Kidney epithelial cell (primary cell): Measurements from ENCODE around the gene TMEM150A. TPM values are rescaled to one million over a fixed set of nuclear protein-coding genes. Genes with fewer than 3 reads are reported as not detected.

Experiments
- DNase-seq: peaks from one replicate; pipeline ENCODE4 v3.0.0-alpha.2; 2010; ENCODE audit warnings: low read depth
- H3K27me3 ChIP-seq: 2 replicates; pipeline ENCODE4 v1.6.0; 2011; ENCODE audit warnings: low read length; ENCODE audit not compliant: control insufficient read depth, insufficient read depth
- H3K36me3 ChIP-seq: 2 replicates; pipeline ENCODE4 v1.5.1; 2011; ENCODE audit warnings: low read length; ENCODE audit not compliant: control insufficient read depth, insufficient read depth
- H3K4me3 ChIP-seq: 2 replicates; pipeline ENCODE4 v1.5.1; 2011; ENCODE audit warnings: low read depth, mild to moderate bottlenecking, control low read depth, low read length
- total RNA-seq: library from RNA; depleted of rRNA; stranded (reverse); fragments of >200 nt; gene quantifications from 2 replicates; pipeline ENCODE4 v1.2.3, GENCODE V29; 2015
- TF ChIP-seq, protein P1 (sequence below): IDR thresholded peaks from 2 replicates; pipeline ENCODE4 v1.5.1; 2011; ENCODE audit warnings: mild to moderate bottlenecking, moderate library complexity, low read length, control low read depth, inconsistent platforms; ENCODE audit not compliant: insufficient read depth, poor library complexity, severe bottlenecking

The TMEM150A gene
- total RNA-seq, 1 donor from 2014 or later: 19.1 TPM

DNA sequence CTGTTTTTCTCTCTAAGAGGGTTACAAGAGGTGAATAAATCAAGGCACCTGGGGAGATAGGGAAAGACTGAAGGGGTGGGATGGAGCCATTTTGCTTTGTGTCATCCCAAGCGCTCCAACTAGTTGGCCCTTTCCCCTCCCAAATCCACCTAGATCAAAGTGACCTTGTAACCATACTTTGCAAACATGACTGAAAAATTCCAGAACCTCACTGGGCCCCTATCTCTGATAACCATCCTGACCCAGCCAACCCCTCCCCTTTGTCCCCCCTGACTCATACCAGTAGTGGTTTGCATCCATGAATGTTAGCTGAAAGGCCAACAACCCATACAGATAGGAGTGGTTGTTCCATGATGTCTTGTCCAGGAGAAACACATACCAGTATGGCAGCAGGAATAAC, 44.3 kb downstream of the TMEM150A start:
- Histone ChIP-seq H3K27me3 (no peaks in the 10 kb centered on the region), H3K4me3 (no peak overlapping the region), H3K36me3 (peaks cover 5% of the 10 kb centered on the region)
- TF ChIP-seq, protein P1, sequence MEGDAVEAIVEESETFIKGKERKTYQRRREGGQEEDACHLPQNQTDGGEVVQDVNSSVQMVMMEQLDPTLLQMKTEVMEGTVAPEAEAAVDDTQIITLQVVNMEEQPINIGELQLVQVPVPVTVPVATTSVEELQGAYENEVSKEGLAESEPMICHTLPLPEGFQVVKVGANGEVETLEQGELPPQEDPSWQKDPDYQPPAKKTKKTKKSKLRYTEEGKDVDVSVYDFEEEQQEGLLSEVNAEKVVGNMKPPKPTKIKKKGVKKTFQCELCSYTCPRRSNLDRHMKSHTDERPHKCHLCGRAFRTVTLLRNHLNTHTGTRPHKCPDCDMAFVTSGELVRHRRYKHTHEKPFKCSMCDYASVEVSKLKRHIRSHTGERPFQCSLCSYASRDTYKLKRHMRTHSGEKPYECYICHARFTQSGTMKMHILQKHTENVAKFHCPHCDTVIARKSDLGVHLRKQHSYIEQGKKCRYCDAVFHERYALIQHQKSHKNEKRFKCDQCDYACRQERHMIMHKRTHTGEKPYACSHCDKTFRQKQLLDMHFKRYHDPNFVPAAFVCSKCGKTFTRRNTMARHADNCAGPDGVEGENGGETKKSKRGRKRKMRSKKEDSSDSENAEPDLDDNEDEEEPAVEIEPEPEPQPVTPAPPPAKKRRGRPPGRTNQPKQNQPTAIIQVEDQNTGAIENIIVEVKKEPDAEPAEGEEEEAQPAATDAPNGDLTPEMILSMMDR: no peak
- no peak for DNase-seq

DNA sequence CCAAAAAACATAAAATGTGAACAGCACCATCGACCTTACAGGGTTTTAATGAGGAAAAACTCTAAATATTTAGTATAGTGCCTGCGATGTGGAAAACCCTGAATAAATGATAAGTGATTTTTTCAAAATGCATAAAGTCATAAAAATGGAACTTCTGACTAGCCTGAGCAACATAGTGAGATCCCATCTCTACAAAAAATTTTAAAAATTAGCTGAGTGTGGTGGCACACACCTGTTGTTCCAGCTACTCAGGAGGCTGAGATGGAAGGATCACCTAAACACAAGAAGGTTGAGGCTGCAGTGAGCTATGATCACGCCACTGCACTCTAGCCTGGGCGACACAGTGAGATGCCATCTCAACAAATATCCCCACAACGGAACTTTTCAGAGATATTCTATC, 45.4 kb downstream of the TMEM150A start:
- Histone ChIP-seq H3K4me3 (no peak overlapping the region), H3K27me3 (no peaks in the 10 kb centered on the region), H3K36me3 (peaks cover 5% of the 10 kb centered on the region)
- DNase-seq: no peak
- TF ChIP-seq, protein P1: no peak

DNA sequence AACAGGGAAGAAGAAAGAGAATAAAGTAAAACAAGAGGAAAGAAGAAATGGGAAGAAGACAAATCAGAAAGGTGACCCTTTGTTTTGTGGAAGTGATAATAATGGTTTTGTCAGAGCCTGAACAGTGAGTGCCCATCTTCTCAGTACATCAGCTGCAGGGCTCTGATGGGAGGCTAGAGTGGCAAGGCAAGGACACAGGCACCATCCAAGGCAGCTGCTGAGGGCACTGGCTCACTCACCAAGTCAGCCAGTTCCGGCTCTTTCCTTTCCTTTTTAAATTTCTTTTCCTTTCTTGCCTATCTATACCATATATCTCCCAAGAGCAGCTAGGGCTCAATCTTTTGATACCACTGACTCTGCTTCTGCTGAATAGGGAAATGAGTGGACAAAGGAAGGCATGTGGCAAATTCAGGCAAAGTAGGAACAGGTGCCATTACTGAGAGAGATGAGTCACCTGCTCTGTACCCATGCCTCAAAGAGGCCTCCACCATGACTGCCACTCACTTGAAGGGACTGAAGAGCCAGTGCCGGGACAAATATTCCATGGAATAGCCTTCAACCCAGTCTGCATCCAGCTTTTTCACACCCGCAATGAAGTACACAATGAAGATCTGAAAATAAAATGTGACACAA, 47.4 kb downstream of the TMEM150A start:
- DNase-seq: no peak
- no peaks in the 10 kb centered on the region for H3K27me3 ChIP-seq
- TF ChIP-seq, protein P1: no peak
- H3K36me3 ChIP-seq: peaks cover 6% of the 10 kb centered on the region
- H3K4me3 ChIP-seq: no peak overlapping the region

DNA sequence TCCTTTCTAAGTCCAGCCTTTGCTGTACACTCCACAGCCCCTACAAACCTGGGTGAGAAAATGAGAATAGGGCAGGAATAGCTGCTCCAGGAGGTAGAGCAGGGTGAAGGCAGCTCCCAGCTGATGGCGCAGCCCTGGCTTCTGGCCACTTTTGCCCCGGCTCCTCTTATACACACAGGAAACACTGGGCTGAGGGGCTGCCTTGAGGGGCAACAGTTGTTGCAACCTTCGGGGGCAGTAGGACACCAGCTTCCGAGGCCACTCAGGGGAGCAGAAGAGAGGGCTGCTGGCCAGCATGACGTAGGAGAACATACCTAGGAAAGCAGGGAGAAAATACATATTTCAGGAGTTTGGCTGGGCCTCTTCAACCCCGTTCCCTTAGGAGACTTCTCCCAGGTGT, 49.3 kb downstream of the TMEM150A start:
- peaks cover 6% of the 10 kb centered on the region for H3K36me3 ChIP-seq
- no peak overlapping the region for H3K4me3 ChIP-seq
- no peak for DNase-seq
- TF ChIP-seq, protein P1: no peak
- no peaks in the 10 kb centered on the region for H3K27me3 ChIP-seq

DNA sequence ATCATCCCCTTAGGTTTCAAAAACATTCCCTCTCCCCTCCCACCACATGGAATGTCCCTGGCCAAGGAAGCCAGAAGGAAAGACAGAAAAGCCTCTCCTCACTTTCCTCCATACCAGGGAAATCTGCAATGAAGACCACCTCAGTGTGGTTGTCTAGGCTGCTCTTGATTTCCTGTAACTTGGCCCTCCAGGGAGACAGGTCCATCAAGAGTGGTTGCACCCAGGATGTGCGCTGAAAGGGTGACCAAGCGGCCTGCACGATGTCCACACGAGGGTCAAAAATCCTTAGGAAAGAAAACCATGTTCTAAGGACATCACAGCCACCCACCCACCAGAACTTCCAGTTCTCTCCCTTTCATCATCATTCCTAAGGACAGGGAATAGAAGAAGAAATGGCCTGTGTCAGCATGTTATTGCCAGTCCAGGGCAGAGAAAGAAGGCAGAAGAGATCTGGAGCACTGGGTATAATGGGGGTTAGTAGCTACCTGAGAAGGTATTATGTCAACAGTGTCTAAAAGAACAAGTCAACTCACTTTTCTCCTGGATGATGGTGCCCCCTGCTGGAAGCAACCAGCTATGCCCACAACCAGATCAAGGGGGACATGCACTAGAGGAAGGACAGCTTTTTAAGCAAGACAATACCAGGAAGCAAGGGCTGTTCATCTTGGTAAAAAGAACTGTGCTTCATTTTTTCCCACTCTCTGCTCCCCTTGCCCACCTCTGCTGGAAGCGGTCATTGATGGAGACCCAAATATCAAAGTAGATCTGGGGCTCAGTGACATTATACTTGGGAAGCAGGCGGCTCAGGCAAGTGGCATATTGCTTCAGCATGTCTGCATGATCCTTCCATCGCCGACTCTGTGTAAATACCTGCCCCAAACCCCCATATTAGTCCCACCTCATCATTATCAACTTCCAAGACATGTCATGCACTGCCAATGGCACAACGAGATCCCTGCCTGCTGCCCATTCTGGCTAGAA, 50.5 kb downstream of the TMEM150A start:
- H3K4me3 ChIP-seq: no peak overlapping the region
- H3K36me3 ChIP-seq: peaks cover 6% of the 10 kb centered on the region
- DNase-seq: peak; percentile 38
- TF ChIP-seq, protein P1: peak; percentile 87
- H3K27me3 ChIP-seq: no peaks in the 10 kb centered on the region
